ENCODE data around the gene FBXW8.

Gene FBXW8

GRCh38 chr12:116977465-116978380 lies 67.0 kb downstream of the FBXW8 start:
- H3K4me3 Mint-ChIP-seq = no peak overlapping the region
- H3K36me3 Mint-ChIP-seq = no peaks in the 10 kb centered on the region
- DNase-seq (ENCODE audit: low spot score in 2 of 2) (no peak), ATAC-seq (no peak)
- H3K27ac Mint-ChIP-seq = no peak overlapping the region
- no peaks in the 10 kb centered on the region for H3K9me3 Mint-ChIP-seq
- no peaks in the 10 kb centered on the region for H3K4me1 Mint-ChIP-seq

GRCh38 chr12:116978791-116979508 lies 68.2 kb downstream of the FBXW8 start:
- H3K27ac Mint-ChIP-seq = no peak overlapping the region

GRCh38 chr12:116980083-116980482 lies 69.3 kb downstream of the FBXW8 start:
- no peak overlapping the region for H3K27ac Mint-ChIP-seq
- no peak overlapping the region for H3K4me3 Mint-ChIP-seq
- no peaks in the 10 kb centered on the region for H3K9me3 Mint-ChIP-seq
- no peak for ATAC-seq
- H3K4me1 Mint-ChIP-seq = no peaks in the 10 kb centered on the region
- DNase-seq (ENCODE audit: low spot score in 2 of 2) = no peak
- H3K36me3 Mint-ChIP-seq = no peaks in the 10 kb centered on the region

More at GRCh38 chr12:116978791-116979508, 68.2 kb downstream of the FBXW8 start:
- Mint-ChIP-seq H3K4me3 (no peak overlapping the region), H3K9me3 (no peaks in the 10 kb centered on the region), H3K4me1 (no peaks in the 10 kb centered on the region), H3K36me3 (no peaks in the 10 kb centered on the region)
- no peak for DNase-seq (ENCODE audit: low spot score in 2 of 2)
- no peak for ATAC-seq

GRCh38 chr12:116982791-116983411 lies 72.2 kb downstream of the FBXW8 start:
- Mint-ChIP-seq H3K4me3 (no peak overlapping the region), H3K36me3 (no peaks in the 10 kb centered on the region), H3K27ac (peak overlapping the region; percentile 3), H3K4me1 (no peaks in the 10 kb centered on the region), H3K9me3 (no peaks in the 10 kb centered on the region)
- ATAC-seq = no peak
- no peak for DNase-seq (ENCODE audit: low spot score in 2 of 2)

GRCh38 chr12:116984098-116984497 lies 73.3 kb downstream of the FBXW8 start:
- H3K27ac Mint-ChIP-seq = peak overlapping the region; percentile 3
- no peak overlapping the region for H3K4me3 Mint-ChIP-seq
- H3K9me3 Mint-ChIP-seq = no peaks in the 10 kb centered on the region
- DNase-seq (ENCODE audit: low spot score in 2 of 2) (no peak), ATAC-seq (no peak)
- no peaks in the 10 kb centered on the region for H3K4me1 Mint-ChIP-seq
- no peaks in the 10 kb centered on the region for H3K36me3 Mint-ChIP-seq

GRCh38 chr12:116990329-116990728 lies 79.6 kb downstream of the FBXW8 start:
- Mint-ChIP-seq H3K36me3 (peaks cover 18% of the 10 kb centered on the region), H3K9me3 (no peaks in the 10 kb centered on the region), H3K4me1 (no peaks in the 10 kb centered on the region), H3K4me3 (no peak overlapping the region), H3K27ac (no peak overlapping the region)
- ATAC-seq (no peak), DNase-seq (ENCODE audit: low spot score in 2 of 2) (no peak)

GRCh38 chr12:116990971-116991966 lies 80.5 kb downstream of the FBXW8 start:
- Mint-ChIP-seq H3K9me3 (no peaks in the 10 kb centered on the region), H3K36me3 (peaks cover 18% of the 10 kb centered on the region), H3K4me1 (no peaks in the 10 kb centered on the region), H3K4me3 (no peak overlapping the region), H3K27ac (no peak overlapping the region)
- ATAC-seq (no peak), DNase-seq (ENCODE audit: low spot score in 2 of 2) (no peak)

GRCh38 chr12:116996093-116996492 lies 85.3 kb downstream of the FBXW8 start:
- DNase-seq (ENCODE audit: low spot score in 2 of 2) (no peak), ATAC-seq (no peak)
- Mint-ChIP-seq H3K36me3 (peaks cover 12% of the 10 kb centered on the region), H3K27ac (no peak overlapping the region), H3K4me1 (no peaks in the 10 kb centered on the region), H3K9me3 (no peaks in the 10 kb centered on the region), H3K4me3 (no peak overlapping the region)

GRCh38 chr12:116996621-116997020 lies 85.9 kb downstream of the FBXW8 start:
- Mint-ChIP-seq H3K27ac (no peak overlapping the region), H3K9me3 (no peaks in the 10 kb centered on the region), H3K36me3 (peaks cover 12% of the 10 kb centered on the region), H3K4me1 (no peaks in the 10 kb centered on the region), H3K4me3 (no peak overlapping the region)
- DNase-seq (ENCODE audit: low spot score in 2 of 2) = no peak
- no peak for ATAC-seq

GRCh38 chr12:116999066-116999465 lies 88.3 kb downstream of the FBXW8 start:
- Mint-ChIP-seq H3K27ac (no peak overlapping the region), H3K36me3 (peaks cover 9% of the 10 kb centered on the region), H3K9me3 (no peaks in the 10 kb centered on the region), H3K4me3 (no peak overlapping the region), H3K4me1 (no peaks in the 10 kb centered on the region)
- no peak for ATAC-seq
- DNase-seq (ENCODE audit: low spot score in 2 of 2) = no peak

- ATAC-seq = no peak
- H3K27ac Mint-ChIP-seq = peak overlapping the region; percentile 37
- no peak for DNase-seq (ENCODE audit: low spot score in 2 of 2)
- no peaks in the 10 kb centered on the region for H3K4me1 Mint-ChIP-seq
- H3K9me3 Mint-ChIP-seq = no peaks in the 10 kb centered on the region
- H3K4me3 Mint-ChIP-seq = no peak overlapping the region
- H3K36me3 Mint-ChIP-seq = peaks cover 17% of the 10 kb centered on the region
These were observed 89.6 kb downstream of the FBXW8 start for GRCh38 chr12:117000316-117000715.

- ATAC-seq = no peak
- no peaks in the 10 kb centered on the region for H3K9me3 Mint-ChIP-seq
These were observed 91.5 kb downstream of the FBXW8 start for GRCh38 chr12:117002051-117002817.

GRCh38 chr12:117003883-117004404 lies 93.2 kb downstream of the FBXW8 start:
- no peaks in the 10 kb centered on the region for H3K9me3 Mint-ChIP-seq
- no peak overlapping the region for H3K4me3 Mint-ChIP-seq
- no peak for ATAC-seq
- peaks cover 12% of the 10 kb centered on the region for H3K36me3 Mint-ChIP-seq
- H3K27ac Mint-ChIP-seq = no peak overlapping the region
- H3K4me1 Mint-ChIP-seq = no peaks in the 10 kb centered on the region
- no peak for DNase-seq (ENCODE audit: low spot score in 2 of 2)

More at GRCh38 chr12:117002051-117002817, 91.5 kb downstream of the FBXW8 start:
- H3K36me3 Mint-ChIP-seq = peaks cover 16% of the 10 kb centered on the region
- no peak for DNase-seq (ENCODE audit: low spot score in 2 of 2)
- H3K27ac Mint-ChIP-seq = no peak overlapping the region
- H3K4me1 Mint-ChIP-seq = no peaks in the 10 kb centered on the region
- no peak overlapping the region for H3K4me3 Mint-ChIP-seq

Data from stimulated activated effector memory CD8-positive, alpha-beta T cell treated with anti-CD3 and anti-CD28 coated beads, Interleukin-12 subunit alpha, Interleukin-12 subunit beta, amount 100 ng/mL, for 72 hours (primary cell).